ENCODE measurements around the gene MOB2. TPM values are rescaled to one million over a fixed set of nuclear protein-coding genes. Genes with fewer than 3 reads are reported as not detected.

Gene MOB2
- total and polyA plus RNA-seq, 2 of the 13 experiments (the other 11 are each of a cell fraction or from before 2014, with no cell fraction given): 21.8 to 27.7 TPM

DNA sequence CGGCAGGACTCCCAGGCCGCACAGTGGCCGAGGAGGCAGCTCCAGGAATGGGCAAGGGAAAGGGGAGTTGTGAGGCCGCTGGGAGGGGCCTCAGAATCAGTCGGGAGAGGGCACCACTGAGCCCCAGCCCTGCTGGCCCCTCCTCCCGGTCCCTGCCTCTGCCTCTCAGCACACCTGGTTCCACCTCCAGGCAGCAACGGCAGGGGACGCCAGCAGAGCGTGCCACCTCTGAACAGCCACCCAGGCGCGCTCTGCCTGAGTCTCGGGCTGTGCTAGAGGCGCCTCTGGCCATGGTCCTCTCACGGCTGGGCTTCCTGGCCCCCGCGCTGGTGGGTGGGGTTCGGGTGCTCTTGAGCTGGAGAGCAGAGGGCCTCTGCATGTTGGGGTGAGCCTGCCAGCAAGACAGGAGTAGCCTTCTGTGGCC is 33.0 kb downstream of the MOB2 start:
- H3K4me1 ChIP-seq (ENCODE audit: insufficient read depth, low read length): no peaks in the 10 kb centered on the region
- no peak for FAIRE-seq
- H3K27ac ChIP-seq (ENCODE audit: extremely low read length, insufficient read depth, low read length): no peak overlapping the region
- POLR2A ChIA-PET: no interaction called here
- 3% methylated on average over 6 of the region's 17 CpGs for WGBS (ENCODE audit: low lambda C conversion rate)
- BruUV-seq (replicated peaks): no TSS peak
- no peak overlapping the region for H3K4me3 ChIP-seq (replicated peaks in 1 of 3; ENCODE audit: insufficient read depth in 1 of 3, low read depth in 2 of 3, low read length in 3 of 3)
- H4K20me1 ChIP-seq (ENCODE audit: insufficient read depth, low read length): 0 out of 2 replicates have a peak, but pooled peaks cover 3% of the 10 kb centered on the region
- peaks cover 5 to 25% of the 10 kb centered on the region in 2 experiments; a peak in 4 of 5 replicates for H3K27me3 ChIP-seq (ENCODE audit: control insufficient read depth in 1 of 2, insufficient read depth in 2 of 2, low read length in 2 of 2)
- peak; percentile 44 for DNase-seq (ENCODE audit: low spot score)
- H3K4me2 ChIP-seq (ENCODE audit: low read depth, low read length): no peak overlapping the region
- ATAC-seq: peak; percentile 53
- H3K79me2 ChIP-seq (ENCODE audit: insufficient read depth, low read length): no peaks in the 10 kb centered on the region
- intact Hi-C loops (cut with micrococcal nuclease; ENCODE audit: unreplicated experiment) (no loop called here), in situ Hi-C loops (cut with HindIII; ENCODE audit: extremely low pct_ligation_motif_present, low pct_unique_long_range_greater_than_20kb) (no loop called here)
- no peaks in the 10 kb centered on the region for H3K36me3 ChIP-seq (replicated peaks in 1 of 2; ENCODE audit: control insufficient read depth in 1 of 2, insufficient read depth in 2 of 2, low read length in 2 of 2)
- no peaks in the 10 kb centered on the region for H3K9me3 ChIP-seq (ENCODE audit: low read length)
- no peak overlapping the region for H2AFZ ChIP-seq (ENCODE audit: low read length)
- H3K9ac ChIP-seq (ENCODE audit: insufficient read depth, low read depth, low read length): no peak overlapping the region
- CTCF ChIA-PET (ENCODE audit: low intra/inter-chr PET ratio, low total read pairs): no interaction called here
- TF ChIP-seq ZNF260 (CRISPR knock-in tag; IDR thresholded peaks at IDR 0.05; ENCODE audit: borderline replicate concordance, low read depth) (no peak), TRIM24 (CRISPR knock-in tag; IDR thresholded peaks at IDR 0.05) (no peak), HNRNPL (IDR thresholded peaks at IDR 0.05; ENCODE audit: low read depth, low read length) (0 out of 2 replicates have a peak, but pooled peaks have one; percentile 17), KDM2A (CRISPR knock-in tag; IDR thresholded peaks at IDR 0.05; ENCODE audit: borderline replicate concordance, low read depth) (0 out of 2 replicates have a peak, but pooled peaks have one; percentile 9), SRF (IDR thresholded peaks at IDR 0.05; ENCODE audit: low read depth, low read length) (no peak), GTF2F1 (IDR thresholded peaks at IDR 0.05; ENCODE audit: low read length) (no peak), ATM (IDR thresholded peaks at IDR 0.05; ENCODE audit: borderline replicate concordance) (no peak)
- TF ChIP-seq, protein P1, sequence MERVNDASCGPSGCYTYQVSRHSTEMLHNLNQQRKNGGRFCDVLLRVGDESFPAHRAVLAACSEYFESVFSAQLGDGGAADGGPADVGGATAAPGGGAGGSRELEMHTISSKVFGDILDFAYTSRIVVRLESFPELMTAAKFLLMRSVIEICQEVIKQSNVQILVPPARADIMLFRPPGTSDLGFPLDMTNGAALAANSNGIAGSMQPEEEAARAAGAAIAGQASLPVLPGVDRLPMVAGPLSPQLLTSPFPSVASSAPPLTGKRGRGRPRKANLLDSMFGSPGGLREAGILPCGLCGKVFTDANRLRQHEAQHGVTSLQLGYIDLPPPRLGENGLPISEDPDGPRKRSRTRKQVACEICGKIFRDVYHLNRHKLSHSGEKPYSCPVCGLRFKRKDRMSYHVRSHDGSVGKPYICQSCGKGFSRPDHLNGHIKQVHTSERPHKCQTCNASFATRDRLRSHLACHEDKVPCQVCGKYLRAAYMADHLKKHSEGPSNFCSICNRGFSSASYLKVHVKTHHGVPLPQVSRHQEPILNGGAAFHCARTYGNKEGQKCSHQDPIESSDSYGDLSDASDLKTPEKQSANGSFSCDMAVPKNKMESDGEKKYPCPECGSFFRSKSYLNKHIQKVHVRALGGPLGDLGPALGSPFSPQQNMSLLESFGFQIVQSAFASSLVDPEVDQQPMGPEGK (CRISPR knock-in tag; IDR thresholded peaks at IDR 0.05): peak; percentile 50
- TF ChIP-seq, protein P2, sequence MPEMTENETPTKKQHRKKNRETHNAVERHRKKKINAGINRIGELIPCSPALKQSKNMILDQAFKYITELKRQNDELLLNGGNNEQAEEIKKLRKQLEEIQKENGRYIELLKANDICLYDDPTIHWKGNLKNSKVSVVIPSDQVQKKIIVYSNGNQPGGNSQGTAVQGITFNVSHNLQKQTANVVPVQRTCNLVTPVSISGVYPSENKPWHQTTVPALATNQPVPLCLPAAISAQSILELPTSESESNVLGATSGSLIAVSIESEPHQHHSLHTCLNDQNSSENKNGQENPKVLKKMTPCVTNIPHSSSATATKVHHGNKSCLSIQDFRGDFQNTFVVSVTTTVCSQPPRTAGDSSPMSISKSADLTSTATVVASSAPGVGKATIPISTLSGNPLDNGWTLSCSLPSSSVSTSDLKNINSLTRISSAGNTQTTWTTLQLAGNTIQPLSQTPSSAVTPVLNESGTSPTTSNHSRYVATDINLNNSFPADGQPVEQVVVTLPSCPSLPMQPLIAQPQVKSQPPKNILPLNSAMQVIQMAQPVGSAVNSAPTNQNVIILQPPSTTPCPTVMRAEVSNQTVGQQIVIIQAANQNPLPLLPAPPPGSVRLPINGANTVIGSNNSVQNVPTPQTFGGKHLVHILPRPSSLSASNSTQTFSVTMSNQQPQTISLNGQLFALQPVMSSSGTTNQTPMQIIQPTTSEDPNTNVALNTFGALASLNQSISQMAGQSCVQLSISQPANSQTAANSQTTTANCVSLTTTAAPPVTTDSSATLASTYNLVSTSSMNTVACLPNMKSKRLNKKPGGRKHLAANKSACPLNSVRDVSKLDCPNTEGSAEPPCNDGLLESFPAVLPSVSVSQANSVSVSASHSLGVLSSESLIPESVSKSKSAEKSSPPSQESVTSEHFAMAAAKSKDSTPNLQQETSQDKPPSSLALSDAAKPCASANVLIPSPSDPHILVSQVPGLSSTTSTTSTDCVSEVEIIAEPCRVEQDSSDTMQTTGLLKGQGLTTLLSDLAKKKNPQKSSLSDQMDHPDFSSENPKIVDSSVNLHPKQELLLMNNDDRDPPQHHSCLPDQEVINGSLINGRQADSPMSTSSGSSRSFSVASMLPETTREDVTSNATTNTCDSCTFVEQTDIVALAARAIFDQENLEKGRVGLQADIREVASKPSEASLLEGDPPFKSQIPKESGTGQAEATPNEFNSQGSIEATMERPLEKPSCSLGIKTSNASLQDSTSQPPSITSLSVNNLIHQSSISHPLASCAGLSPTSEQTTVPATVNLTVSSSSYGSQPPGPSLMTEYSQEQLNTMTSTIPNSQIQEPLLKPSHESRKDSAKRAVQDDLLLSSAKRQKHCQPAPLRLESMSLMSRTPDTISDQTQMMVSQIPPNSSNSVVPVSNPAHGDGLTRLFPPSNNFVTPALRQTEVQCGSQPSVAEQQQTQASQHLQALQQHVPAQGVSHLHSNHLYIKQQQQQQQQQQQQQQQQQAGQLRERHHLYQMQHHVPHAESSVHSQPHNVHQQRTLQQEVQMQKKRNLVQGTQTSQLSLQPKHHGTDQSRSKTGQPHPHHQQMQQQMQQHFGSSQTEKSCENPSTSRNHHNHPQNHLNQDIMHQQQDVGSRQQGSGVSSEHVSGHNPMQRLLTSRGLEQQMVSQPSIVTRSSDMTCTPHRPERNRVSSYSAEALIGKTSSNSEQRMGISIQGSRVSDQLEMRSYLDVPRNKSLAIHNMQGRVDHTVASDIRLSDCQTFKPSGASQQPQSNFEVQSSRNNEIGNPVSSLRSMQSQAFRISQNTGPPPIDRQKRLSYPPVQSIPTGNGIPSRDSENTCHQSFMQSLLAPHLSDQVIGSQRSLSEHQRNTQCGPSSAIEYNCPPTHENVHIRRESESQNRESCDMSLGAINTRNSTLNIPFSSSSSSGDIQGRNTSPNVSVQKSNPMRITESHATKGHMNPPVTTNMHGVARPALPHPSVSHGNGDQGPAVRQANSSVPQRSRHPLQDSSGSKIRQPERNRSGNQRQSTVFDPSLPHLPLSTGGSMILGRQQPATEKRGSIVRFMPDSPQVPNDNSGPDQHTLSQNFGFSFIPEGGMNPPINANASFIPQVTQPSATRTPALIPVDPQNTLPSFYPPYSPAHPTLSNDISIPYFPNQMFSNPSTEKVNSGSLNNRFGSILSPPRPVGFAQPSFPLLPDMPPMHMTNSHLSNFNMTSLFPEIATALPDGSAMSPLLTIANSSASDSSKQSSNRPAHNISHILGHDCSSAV (CRISPR knock-in tag; IDR thresholded peaks at IDR 0.05; ENCODE audit: borderline replicate concordance): no peak
- TF ChIP-seq, protein P3, sequence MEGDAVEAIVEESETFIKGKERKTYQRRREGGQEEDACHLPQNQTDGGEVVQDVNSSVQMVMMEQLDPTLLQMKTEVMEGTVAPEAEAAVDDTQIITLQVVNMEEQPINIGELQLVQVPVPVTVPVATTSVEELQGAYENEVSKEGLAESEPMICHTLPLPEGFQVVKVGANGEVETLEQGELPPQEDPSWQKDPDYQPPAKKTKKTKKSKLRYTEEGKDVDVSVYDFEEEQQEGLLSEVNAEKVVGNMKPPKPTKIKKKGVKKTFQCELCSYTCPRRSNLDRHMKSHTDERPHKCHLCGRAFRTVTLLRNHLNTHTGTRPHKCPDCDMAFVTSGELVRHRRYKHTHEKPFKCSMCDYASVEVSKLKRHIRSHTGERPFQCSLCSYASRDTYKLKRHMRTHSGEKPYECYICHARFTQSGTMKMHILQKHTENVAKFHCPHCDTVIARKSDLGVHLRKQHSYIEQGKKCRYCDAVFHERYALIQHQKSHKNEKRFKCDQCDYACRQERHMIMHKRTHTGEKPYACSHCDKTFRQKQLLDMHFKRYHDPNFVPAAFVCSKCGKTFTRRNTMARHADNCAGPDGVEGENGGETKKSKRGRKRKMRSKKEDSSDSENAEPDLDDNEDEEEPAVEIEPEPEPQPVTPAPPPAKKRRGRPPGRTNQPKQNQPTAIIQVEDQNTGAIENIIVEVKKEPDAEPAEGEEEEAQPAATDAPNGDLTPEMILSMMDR (CRISPR knock-in tag; IDR thresholded peaks at IDR 0.05): peak; percentile 63
- TF ChIP-seq, protein P4, sequence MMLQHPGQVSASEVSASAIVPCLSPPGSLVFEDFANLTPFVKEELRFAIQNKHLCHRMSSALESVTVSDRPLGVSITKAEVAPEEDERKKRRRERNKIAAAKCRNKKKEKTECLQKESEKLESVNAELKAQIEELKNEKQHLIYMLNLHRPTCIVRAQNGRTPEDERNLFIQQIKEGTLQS (CRISPR knock-in tag; IDR thresholded peaks at IDR 0.05): no peak
- TF ChIP-seq, protein P5, sequence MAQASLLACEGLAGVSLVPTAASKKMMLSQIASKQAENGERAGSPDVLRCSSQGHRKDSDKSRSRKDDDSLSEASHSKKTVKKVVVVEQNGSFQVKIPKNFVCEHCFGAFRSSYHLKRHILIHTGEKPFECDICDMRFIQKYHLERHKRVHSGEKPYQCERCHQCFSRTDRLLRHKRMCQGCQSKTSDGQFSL (CRISPR knock-in tag; IDR thresholded peaks at IDR 0.05): peak; percentile 56; the same call in 1 of the 2 replicates
